Prostate gland (tissue), 2 donors: ENCODE measurements around the gene OXSM. TPM values are rescaled to one million over a fixed set of nuclear protein-coding genes. Genes with fewer than 3 reads are reported as not detected.

Experiments used
- DNase-seq: peaks from one replicate; pipeline ENCODE4 v3.0.0-alpha.2; 2019; ENCODE audit warnings: low spot score
- H3K27ac ChIP-seq, 2 donors: fragments of 200-600 bp; sonication (generic); 2 replicates each; pipeline ENCODE4 v1.5.1; 2017 to 2019
- H3K27me3 ChIP-seq: fragments of 200-600 bp; sonication (generic); replicated peaks from 2 replicates; pipeline ENCODE4 v1.5.1; 2019; ENCODE audit not compliant: insufficient read depth
- H3K36me3 ChIP-seq, 2 donors: fragments of 200-600 bp; sonication (generic); 1 replicate in 1 of 2; 2 replicates in 1 of 2; pipeline versions ENCODE4 v1.5.1 to v1.8.1; 2017 to 2019
- H3K4me1 ChIP-seq: fragments of 200-600 bp; sonication (generic); replicated peaks from 2 replicates; pipeline ENCODE4 v1.5.1; 2019
- H3K4me3 ChIP-seq, 2 donors: fragments of 200-600 bp; sonication (generic); 2 replicates each; pipeline ENCODE4 v1.5.1; 2017 to 2019
- H3K9me3 ChIP-seq: fragments of 200-600 bp; sonication (generic); 2 replicates; pipeline ENCODE4 v1.5.1; 2017
- POLR2A ChIP-seq: fragments of 450-650 bp; IDR thresholded peaks from one replicate; pipeline ENCODE4 v1.6.1; 2016; ENCODE audit warnings: antibody characterized with exemption, mild to moderate bottlenecking
- POLR2AphosphoS5 ChIP-seq: sonication (generic); formaldehyde crosslinking; IDR thresholded peaks from one replicate; pipeline ENCODE4 v1.6.1; 2017; ENCODE audit warnings: antibody characterized with exemption
- WGBS: methylation state at CpG from one replicate; pipeline ENCODE4 v1.1.5; 2018; 5-methylcytosine and 5-hydroxymethylcytosine counted together
- intact Hi-C: fragments of 100-400 bp; cut with DNase I; formaldehyde crosslinking; loops from one replicate; pipeline ENCODE4 v1.14.2; 2022
- total RNA-seq, 2 donors: library from RNA; depleted of rRNA; stranded (reverse); fragments of >200 nt; gene quantifications; one replicate each; pipeline ENCODE4 v1.1.0, GENCODE V29; 2016
- TF ChIP-seq, protein P1 (sequence below), 4 experiments: fragments of 200-600 bp in 2 of 4; fragments of 450-650 bp in 2 of 4; sonication (generic) in 2 of 4; IDR thresholded peaks; 1 replicate in 3 of 4; 2 replicates in 1 of 4; pipeline ENCODE4 v1.5.1; 2016 to 2019; ENCODE audit warnings: antibody characterized with exemption in 4 of 4, mild to moderate bottlenecking in 2 of 4, moderate library complexity in 2 of 4

Gene OXSM
- total RNA-seq, 2 donors from 2014 or later = 9.4 to 9.5 TPM

DNA sequence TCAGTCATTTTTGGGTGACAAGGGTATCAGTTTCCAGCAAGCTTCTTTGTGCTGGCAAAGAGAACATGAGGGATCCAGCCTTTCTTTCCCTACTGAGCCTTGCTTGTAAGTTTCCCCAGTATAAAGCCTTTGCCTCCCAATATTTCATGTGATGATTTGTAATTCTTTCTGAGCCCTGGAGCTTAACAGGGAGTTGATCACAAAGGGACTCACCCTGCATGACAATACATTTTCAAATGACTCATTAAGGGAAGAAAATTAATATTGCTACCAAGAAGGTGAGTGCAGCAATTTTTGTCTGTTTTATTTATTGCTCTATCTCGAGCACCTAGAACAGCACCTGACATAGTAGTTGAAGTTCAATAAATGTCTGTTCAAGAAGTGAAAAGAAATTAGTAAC, 27.7 kb downstream of the OXSM start:
- intact Hi-C loops = no loop called here
- Histone ChIP-seq H3K4me3 (no peak overlapping the region), H3K4me1 (no peaks in the 10 kb centered on the region), H3K9me3 (no peaks in the 10 kb centered on the region), H3K36me3 (no peaks in the 10 kb centered on the region), H3K27me3 (no peaks in the 10 kb centered on the region), H3K27ac (no peak overlapping the region)
- no peak for DNase-seq
- TF ChIP-seq POLR2A (no peak), POLR2AphosphoS5 (no peak)
- TF ChIP-seq, protein P1, sequence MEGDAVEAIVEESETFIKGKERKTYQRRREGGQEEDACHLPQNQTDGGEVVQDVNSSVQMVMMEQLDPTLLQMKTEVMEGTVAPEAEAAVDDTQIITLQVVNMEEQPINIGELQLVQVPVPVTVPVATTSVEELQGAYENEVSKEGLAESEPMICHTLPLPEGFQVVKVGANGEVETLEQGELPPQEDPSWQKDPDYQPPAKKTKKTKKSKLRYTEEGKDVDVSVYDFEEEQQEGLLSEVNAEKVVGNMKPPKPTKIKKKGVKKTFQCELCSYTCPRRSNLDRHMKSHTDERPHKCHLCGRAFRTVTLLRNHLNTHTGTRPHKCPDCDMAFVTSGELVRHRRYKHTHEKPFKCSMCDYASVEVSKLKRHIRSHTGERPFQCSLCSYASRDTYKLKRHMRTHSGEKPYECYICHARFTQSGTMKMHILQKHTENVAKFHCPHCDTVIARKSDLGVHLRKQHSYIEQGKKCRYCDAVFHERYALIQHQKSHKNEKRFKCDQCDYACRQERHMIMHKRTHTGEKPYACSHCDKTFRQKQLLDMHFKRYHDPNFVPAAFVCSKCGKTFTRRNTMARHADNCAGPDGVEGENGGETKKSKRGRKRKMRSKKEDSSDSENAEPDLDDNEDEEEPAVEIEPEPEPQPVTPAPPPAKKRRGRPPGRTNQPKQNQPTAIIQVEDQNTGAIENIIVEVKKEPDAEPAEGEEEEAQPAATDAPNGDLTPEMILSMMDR (IDR thresholded peaks at IDR 0.05) = no peak
- WGBS = 78% methylated on average over 1 of the region's 1 CpG

DNA sequence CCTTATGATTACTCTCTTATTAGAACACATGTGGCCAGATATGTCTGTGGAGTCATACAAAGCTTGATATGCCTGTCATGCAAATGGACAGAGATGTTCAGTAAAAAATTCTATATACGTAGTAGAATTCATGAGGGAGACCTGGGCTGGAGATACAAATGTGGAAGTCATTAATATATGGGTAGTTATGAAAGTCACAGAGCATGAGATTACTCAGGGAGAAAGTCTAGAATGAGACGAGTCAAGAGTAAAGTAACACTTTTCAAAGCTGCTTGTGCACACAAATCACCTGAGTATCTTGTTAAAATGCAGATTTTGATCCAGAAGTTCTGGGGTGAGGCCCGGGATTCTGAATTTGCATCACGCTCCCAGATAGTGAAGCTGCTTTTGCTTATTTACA, 28.4 kb downstream of the OXSM start:
- H3K9me3 ChIP-seq = no peaks in the 10 kb centered on the region
- no peaks in the 10 kb centered on the region for H3K4me1 ChIP-seq
- H3K27me3 ChIP-seq = no peaks in the 10 kb centered on the region
- intact Hi-C loops = no loop called here
- no peak overlapping the region for H3K4me3 ChIP-seq
- H3K27ac ChIP-seq = no peak overlapping the region
- DNase-seq = no peak
- TF ChIP-seq POLR2AphosphoS5 = no peak
- TF ChIP-seq POLR2A = no peak
- TF ChIP-seq, protein P1 (IDR thresholded peaks at IDR 0.05) = no peak
- no peaks in the 10 kb centered on the region for H3K36me3 ChIP-seq
- WGBS = 90% methylated on average over 4 of the region's 4 CpGs

- Histone ChIP-seq H3K9me3 (no peaks in the 10 kb centered on the region), H3K27ac (no peak overlapping the region), H3K27me3 (no peaks in the 10 kb centered on the region), H3K4me3 (no peak overlapping the region), H3K36me3 (no peaks in the 10 kb centered on the region), H3K4me1 (no peaks in the 10 kb centered on the region)
- TF ChIP-seq POLR2A = no peak
- no peak for TF ChIP-seq POLR2AphosphoS5
- TF ChIP-seq, protein P1 (IDR thresholded peaks at IDR 0.05) = no peak
- no peak for DNase-seq
- intact Hi-C loops = no loop called here
Measured at GRCh38 chr3:25820366-25820765, 30.5 kb downstream of the OXSM start.

- no peak overlapping the region for H3K4me3 ChIP-seq
Measured at GRCh38 chr3:25820816-25821486, 31.1 kb downstream of the OXSM start.

More at GRCh38 chr3:25820816-25821486, 31.1 kb downstream of the OXSM start:
- Histone ChIP-seq H3K36me3 (no peaks in the 10 kb centered on the region), H3K27me3 (no peaks in the 10 kb centered on the region), H3K27ac (no peak overlapping the region), H3K9me3 (no peaks in the 10 kb centered on the region), H3K4me1 (no peaks in the 10 kb centered on the region)
- intact Hi-C loops = no loop called here
- TF ChIP-seq, protein P1 (IDR thresholded peaks at IDR 0.05) = no peak
- no peak for TF ChIP-seq POLR2AphosphoS5
- TF ChIP-seq POLR2A = no peak
- WGBS = 81% methylated on average over 4 of the region's 4 CpGs
- no peak for DNase-seq
